Neural cell (in vitro differentiated cells): ENCODE results near the gene TMEM187.

Experiments
- CTCF ChIP-seq: fragments of 450-650 bp; IDR thresholded peaks from 2 replicates; pipeline ENCODE4 v1.5.1; 2014; ENCODE audit warnings: antibody characterized with exemption, mild to moderate bottlenecking, moderate library complexity; ENCODE audit not compliant: poor library complexity, severe bottlenecking
- EP300 ChIP-seq: fragments of 450-650 bp; conservative IDR thresholded peaks from 2 replicates; pipeline ENCODE4 v1.6.1; 2014; ENCODE audit warnings: antibody characterized with exemption, mild to moderate bottlenecking, moderate library complexity; ENCODE audit not compliant: poor library complexity, severe bottlenecking
- EZH2 ChIP-seq: fragments of 200-600, 300-800 bp; shearing (Covaris generic), sonication (generic); IDR thresholded peaks from 2 replicates; pipeline ENCODE4 v1.6.1; 2014; ENCODE audit warnings: antibody characterized with exemption, low read length, borderline replicate concordance, mild to moderate bottlenecking; ENCODE audit not compliant: insufficient read depth, poor library complexity, severe bottlenecking
- MXI1 ChIP-seq: fragments of 450-650 bp; conservative IDR thresholded peaks from 2 replicates; pipeline ENCODE4 v1.6.1; 2014; ENCODE audit warnings: antibody characterized with exemption, mild to moderate bottlenecking; ENCODE audit not compliant: poor library complexity, severe bottlenecking
- POLR2AphosphoS5 ChIP-seq: IDR thresholded peaks from 2 replicates; pipeline ENCODE4 v1.6.1; 2012
- RAD21 ChIP-seq: fragments of 450-650 bp; conservative IDR thresholded peaks from 2 replicates; pipeline ENCODE4 v1.6.1; 2014; ENCODE audit warnings: antibody characterized with exemption, mild to moderate bottlenecking, moderate library complexity
- TAF1 ChIP-seq: IDR thresholded peaks from 2 replicates; pipeline ENCODE4 v1.6.1; 2012; ENCODE audit warnings: low read depth

DNA sequence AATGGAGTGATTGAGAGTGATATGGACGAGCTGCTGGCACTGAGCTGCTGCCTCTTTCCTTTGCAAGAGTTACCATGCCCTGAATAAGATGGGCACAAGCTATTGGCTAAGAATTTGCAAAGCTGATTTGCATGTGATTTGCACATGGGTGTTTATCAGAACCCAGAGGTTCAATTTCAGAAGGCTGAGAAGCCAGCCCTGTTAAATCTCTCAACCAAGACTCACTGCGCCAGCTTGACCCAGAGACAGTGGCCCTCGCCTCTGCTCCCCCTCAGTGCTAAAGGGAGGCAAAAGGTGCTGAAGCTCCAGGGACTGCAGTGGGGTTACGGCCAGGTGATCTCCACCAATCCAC, 47.2 kb upstream of the TMEM187 start:
- TF ChIP-seq CTCF = no peak
- no peak for TF ChIP-seq EP300
- no peak for TF ChIP-seq EZH2
- no peak for TF ChIP-seq TAF1
- TF ChIP-seq POLR2AphosphoS5 = no peak
- no peak for TF ChIP-seq RAD21
- no peak for TF ChIP-seq MXI1
